ENCODE results near the gene MRPL36.
"Not testable (repeated sequence)": the region's sequence is repeated elsewhere in the genome, so short reads cannot be mapped to it uniquely, and the experiment has no call there.

Gene MRPL36

GRCh38 chr5:1832511-1833250 is 33.0 kb upstream of the MRPL36 start:
- DNase-seq (ENCODE audit: low spot score): no peak

GRCh38 chr5:1831677-1832313 is 32.2 kb upstream of the MRPL36 start:
- DNase-seq (ENCODE audit: low spot score): no peak

GRCh38 chr5:1831257-1831656 is 31.6 kb upstream of the MRPL36 start:
- DNase-seq (ENCODE audit: low spot score): no peak

- no peak for DNase-seq (ENCODE audit: low spot score)
These were observed 31.1 kb upstream of the MRPL36 start for GRCh38 chr5:1830571-1831228.

- DNase-seq (ENCODE audit: low spot score): no peak
These were observed 28.3 kb upstream of the MRPL36 start for GRCh38 chr5:1827886-1828397.

GRCh38 chr5:1827025-1827885 is 27.6 kb upstream of the MRPL36 start:
- no peak for DNase-seq (ENCODE audit: low spot score)

GRCh38 chr5:1826235-1826980 is 26.8 kb upstream of the MRPL36 start:
- no peak for DNase-seq (ENCODE audit: low spot score)

GRCh38 chr5:1824903-1825841 is 25.5 kb upstream of the MRPL36 start:
- DNase-seq (ENCODE audit: low spot score): no peak

- DNase-seq (ENCODE audit: low spot score): no peak
These were observed 24.6 kb upstream of the MRPL36 start for GRCh38 chr5:1824109-1824821.

- no peak for DNase-seq (ENCODE audit: low spot score)
These were observed 23.9 kb upstream of the MRPL36 start for GRCh38 chr5:1823381-1824034.

- DNase-seq (ENCODE audit: low spot score): no peak
These were observed 22.2 kb upstream of the MRPL36 start for GRCh38 chr5:1821862-1822261.

- DNase-seq (ENCODE audit: low spot score): no peak
These were observed 21.3 kb upstream of the MRPL36 start for GRCh38 chr5:1820926-1821325.

GRCh38 chr5:1820381-1820780 is 20.7 kb upstream of the MRPL36 start:
- no peak for DNase-seq (ENCODE audit: low spot score)

GRCh38 chr5:1819458-1819857 is 19.8 kb upstream of the MRPL36 start:
- no peak for DNase-seq (ENCODE audit: low spot score)

- no peak for DNase-seq (ENCODE audit: low spot score)
These were observed 19.1 kb upstream of the MRPL36 start for GRCh38 chr5:1818784-1819183.

- DNase-seq (ENCODE audit: low spot score): no peak
These were observed 17.8 kb upstream of the MRPL36 start for GRCh38 chr5:1817261-1818043.

GRCh38 chr5:1816495-1817089 is 17.0 kb upstream of the MRPL36 start:
- DNase-seq (ENCODE audit: low spot score): not testable (repeated sequence)

- DNase-seq (ENCODE audit: low spot score): no peak
These were observed 16.2 kb upstream of the MRPL36 start for GRCh38 chr5:1815881-1816292.

Data from RKO (cell line).